Thymus (tissue), 11 donors: ENCODE measurements around the gene DCBLD2. TPM values are rescaled to one million over a fixed set of nuclear protein-coding genes. Genes with fewer than 3 reads are reported as not detected.

Source experiments
- DNase-seq, 9 donors: peaks; one replicate each; pipeline ENCODE4 v3.0.0-alpha.2; 2013; ENCODE audit warnings: low spot score in 9 of 9, low read depth in 6 of 9, missing footprints in 1 of 9
- H3K27ac ChIP-seq, 2 donors: one replicate each; pipeline ENCODE4 v1.5.1; 2013; ENCODE audit warnings: control low read depth in 1 of 2, low read depth in 1 of 2, low read length in 1 of 2, mild to moderate bottlenecking in 1 of 2, moderate library complexity in 1 of 2
- H3K27me3 ChIP-seq, 2 donors: one replicate each; pipeline ENCODE4 v1.5.1; 2013; ENCODE audit warnings: low read length in 1 of 2; ENCODE audit not compliant: control insufficient read depth in 2 of 2, insufficient read depth in 1 of 2
- H3K36me3 ChIP-seq, 2 donors: one replicate each; pipeline ENCODE4 v1.5.1; 2013; ENCODE audit warnings: low read length in 1 of 2, mild to moderate bottlenecking in 1 of 2, moderate library complexity in 1 of 2; ENCODE audit not compliant: control insufficient read depth in 2 of 2, insufficient read depth in 2 of 2
- H3K4me1 ChIP-seq, 2 donors: one replicate each; pipeline ENCODE4 v1.5.1; 2013; ENCODE audit warnings: low read length in 2 of 2; ENCODE audit not compliant: control insufficient read depth in 2 of 2, insufficient read depth in 2 of 2
- H3K4me3 ChIP-seq, 2 donors: one replicate each; pipeline ENCODE4 v1.5.1; 2013; ENCODE audit warnings: low read length in 2 of 2, control low read depth in 1 of 2, mild to moderate bottlenecking in 1 of 2
- H3K9me3 ChIP-seq, 2 donors: one replicate each; pipeline ENCODE4 v1.5.1; 2013; ENCODE audit warnings: low read length in 1 of 2, mild to moderate bottlenecking in 1 of 2; ENCODE audit not compliant: control insufficient read depth in 2 of 2, insufficient read depth in 1 of 2
- WGBS: extraction: QIAGEN DNeasy Blood & Tissue Kit; methylation state at CpG from one replicate; pipeline ENCODE4 v1.1.7; 2013; 5-methylcytosine and 5-hydroxymethylcytosine counted together
- polyA plus RNA-seq: library from polyadenylated mRNA; stranded (reverse); fragments of 200-250 nt; gene quantifications from one replicate; pipeline ENCODE4 v1.2.3, GENCODE V29; 2013
- total RNA-seq: library from RNA; stranded (reverse); fragments of 120-200 nt; gene quantifications from one replicate; pipeline ENCODE4 v1.2.4, GENCODE V29; 2013
- donor health status: healthy.

Gene DCBLD2
- total and polyA plus RNA-seq, 2 donors: 5.5 to 9.9 TPM

- peak in 3 of 9 donors; percentile 19 to 39 (median 20) for DNase-seq
- Histone ChIP-seq H3K9me3 (no peaks in the 10 kb centered on the region), H3K27ac (no peak overlapping the region), H3K27me3 (peaks cover 0 to 4% of the 10 kb centered on the region in 2 donors), H3K36me3 (no peaks in the 10 kb centered on the region), H3K4me3 (peak overlapping the region; percentile 61 to 77), H3K4me1 (peaks cover 4% of the 10 kb centered on the region in 2 donors)
- 18% methylated on average over 23 of the region's 23 CpGs for WGBS
Observed at GRCh38 chr3:98900265-98901118, 1.0 kb downstream of the DCBLD2 start.

DNA sequence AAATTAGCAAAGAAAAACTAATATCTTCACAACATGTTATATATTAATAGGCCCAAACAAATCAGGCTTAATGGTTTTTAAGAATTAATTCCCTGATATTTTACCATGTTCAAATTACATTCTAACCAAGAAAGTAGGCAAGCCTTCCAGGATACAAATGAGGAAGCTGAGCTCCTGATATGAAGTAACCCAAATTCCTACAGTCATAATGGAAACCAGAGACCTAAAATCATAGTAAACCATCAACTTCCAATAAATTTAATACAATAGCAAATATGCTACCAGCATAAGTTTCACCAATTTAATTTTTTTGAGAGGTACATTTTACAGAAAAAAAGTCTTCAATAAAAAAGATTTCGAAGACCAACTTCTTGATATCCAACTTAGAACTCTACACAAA, 3.8 kb downstream of the DCBLD2 start:
- H3K27me3 ChIP-seq: peaks cover 0 to 4% of the 10 kb centered on the region in 2 donors
- no peak overlapping the region for H3K4me3 ChIP-seq
- 48% methylated on average over 1 of the region's 1 CpG for WGBS
- H3K36me3 ChIP-seq: no peaks in the 10 kb centered on the region
- H3K9me3 ChIP-seq: no peaks in the 10 kb centered on the region
- H3K4me1 ChIP-seq: peaks cover 4% of the 10 kb centered on the region in 2 donors
- H3K27ac ChIP-seq: no peak overlapping the region
- DNase-seq: no peak

- Histone ChIP-seq H3K4me1 (no peaks in the 10 kb centered on the region), H3K27me3 (no peaks in the 10 kb centered on the region), H3K9me3 (no peaks in the 10 kb centered on the region), H3K27ac (no peak overlapping the region), H3K36me3 (no peaks in the 10 kb centered on the region), H3K4me3 (no peak overlapping the region)
- no peak for DNase-seq
- WGBS: 97% methylated on average over 8 of the region's 8 CpGs
Observed at GRCh38 chr3:98894791-98895576, 6.5 kb downstream of the DCBLD2 start.

DNA sequence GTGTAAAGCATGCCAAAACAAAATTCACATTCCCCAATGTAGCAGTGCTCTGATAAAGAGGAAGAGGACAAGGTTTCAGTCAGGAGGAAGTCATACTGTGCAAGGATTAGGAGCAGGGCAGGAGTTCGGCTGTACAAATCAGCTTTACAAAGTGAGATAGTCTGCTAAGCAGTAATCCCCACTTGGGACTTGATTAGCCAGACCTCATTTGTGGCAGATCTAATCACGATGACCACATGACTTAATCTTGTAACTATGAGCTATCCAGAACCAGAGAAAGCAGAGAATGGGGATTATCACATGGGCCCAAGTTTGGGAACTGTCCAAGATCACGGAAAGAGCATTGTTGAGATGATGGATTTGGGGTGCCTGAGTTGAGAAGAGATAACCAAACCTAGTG, 7.8 kb downstream of the DCBLD2 start:
- Histone ChIP-seq H3K4me1 (no peaks in the 10 kb centered on the region), H3K4me3 (no peak overlapping the region), H3K9me3 (no peaks in the 10 kb centered on the region), H3K27me3 (no peaks in the 10 kb centered on the region), H3K27ac (no peak overlapping the region), H3K36me3 (no peaks in the 10 kb centered on the region)
- whole genome bisulfite sequencing: 63% methylated on average over 3 of the region's 3 CpGs
- DNase-seq: no peak

GRCh38 chr3:98892263-98892662, 9.2 kb downstream of the DCBLD2 start:
- no peak overlapping the region for H3K27ac ChIP-seq
- over 99% methylated on average over 3 of the region's 3 CpGs for WGBS
- H3K9me3 ChIP-seq: no peaks in the 10 kb centered on the region
- no peaks in the 10 kb centered on the region for H3K27me3 ChIP-seq
- H3K4me1 ChIP-seq: no peaks in the 10 kb centered on the region
- H3K4me3 ChIP-seq: no peak overlapping the region
- no peak for DNase-seq
- no peaks in the 10 kb centered on the region for H3K36me3 ChIP-seq

- no peak for DNase-seq
- no peaks in the 10 kb centered on the region for H3K36me3 ChIP-seq
- WGBS: 92% methylated on average over 3 of the region's 3 CpGs
- H3K27ac ChIP-seq: no peak overlapping the region
- H3K9me3 ChIP-seq: no peaks in the 10 kb centered on the region
- H3K27me3 ChIP-seq: no peaks in the 10 kb centered on the region
- no peak overlapping the region for H3K4me3 ChIP-seq
- no peaks in the 10 kb centered on the region for H3K4me1 ChIP-seq
Observed at GRCh38 chr3:98890965-98891910, 10.3 kb downstream of the DCBLD2 start.

- no peak for DNase-seq
- Histone ChIP-seq H3K27me3 (no peaks in the 10 kb centered on the region), H3K4me3 (no peak overlapping the region), H3K36me3 (no peaks in the 10 kb centered on the region), H3K27ac (no peak overlapping the region), H3K4me1 (no peaks in the 10 kb centered on the region), H3K9me3 (no peaks in the 10 kb centered on the region)
- 98% methylated on average over 1 of the region's 1 CpG for WGBS
Observed at GRCh38 chr3:98890181-98890835, 11.2 kb downstream of the DCBLD2 start.

DNA sequence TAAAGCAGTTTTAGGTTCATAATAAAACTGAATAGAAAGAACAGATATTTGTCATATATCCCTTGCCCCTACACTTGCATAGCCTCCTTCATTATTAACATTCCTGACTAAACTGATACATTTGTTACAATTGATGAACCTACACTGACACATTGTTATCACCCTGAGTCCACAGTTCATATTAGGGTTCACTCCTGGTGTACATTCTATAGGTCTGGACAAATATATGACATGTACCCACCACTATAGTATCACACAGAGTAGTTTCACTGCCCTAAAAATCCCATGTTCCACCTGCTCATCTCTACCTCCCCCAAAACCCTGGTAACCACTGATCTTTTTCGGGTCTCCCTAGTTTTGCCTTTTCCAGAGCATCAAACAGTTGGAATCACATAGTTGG, 13.8 kb downstream of the DCBLD2 start:
- Histone ChIP-seq H3K27ac (no peak overlapping the region), H3K4me1 (no peaks in the 10 kb centered on the region), H3K27me3 (no peaks in the 10 kb centered on the region), H3K9me3 (no peaks in the 10 kb centered on the region), H3K36me3 (no peaks in the 10 kb centered on the region), H3K4me3 (no peak overlapping the region)
- no peak for DNase-seq
- WGBS: 94% methylated on average over 1 of the region's 1 CpG
